ENCODE measurements around the gene NUBPL. TPM values are rescaled to one million over a fixed set of nuclear protein-coding genes. Genes with fewer than 3 reads are reported as not detected.

The NUBPL gene
- total RNA-seq, 2 experiments from 2014 or later, result 9.0 to 17.5 TPM

DNA sequence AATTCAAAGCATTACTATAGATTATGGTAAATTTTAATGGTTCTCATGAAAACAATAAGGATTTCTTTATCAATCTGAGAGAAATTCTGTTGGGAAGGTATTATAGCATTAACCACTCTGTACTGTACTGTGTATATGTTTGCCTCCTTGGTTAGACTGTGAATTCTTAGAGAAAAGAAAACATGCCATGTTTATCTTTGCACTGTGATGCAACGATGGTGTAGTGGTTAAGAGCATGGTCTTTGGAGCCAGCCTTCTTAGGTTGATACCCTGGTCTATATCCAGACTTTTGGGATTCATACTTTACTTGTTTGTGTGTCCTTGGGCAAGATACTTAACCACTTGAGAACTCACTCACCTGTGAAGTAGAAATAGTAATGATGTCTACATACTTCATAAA lies 32.2 kb upstream of the NUBPL start:
- CTCF ChIA-PET (ENCODE audit: unreplicated experiment), result no interaction called here
- POLR2A ChIA-PET, result interaction anchor here (0.6 to 0.7 kb wide), 2 partner anchors 13 to 166 kb away, joined by 4 to 5 read pairs; no protein-coding TSS in a partner anchor
- no peak for DNase-seq (ENCODE audit: low spot score)
- no peak overlapping the region for H3K4me2 ChIP-seq (ENCODE audit: low read length)
- H3K9me2 ChIP-seq (ENCODE audit: insufficient read depth, low read length), result no peaks in the 10 kb centered on the region
- H2AFZ ChIP-seq (ENCODE audit: low read length), result no peak overlapping the region
- H3K4me3 ChIP-seq (ENCODE audit: low read depth, low read length, poor library complexity, severe bottlenecking), result no peak overlapping the region
- intact Hi-C loops (cut with micrococcal nuclease; ENCODE audit: unreplicated experiment), result no loop called here
- H3K9me3 ChIP-seq (ENCODE audit: low read length), result no peaks in the 10 kb centered on the region
- BruUV-seq (replicated peaks), result no TSS peak
- no peak overlapping the region for H3K27ac ChIP-seq (ENCODE audit: low read depth, low read length, poor library complexity, severe bottlenecking)
- H3K79me2 ChIP-seq (ENCODE audit: insufficient read depth, low read depth, low read length), result no peaks in the 10 kb centered on the region
- no peaks in the 10 kb centered on the region for H3K36me3 ChIP-seq (ENCODE audit: insufficient read depth, low read length)
- TF ChIP-seq EZH2phosphoT487 (IDR thresholded peaks at IDR 0.05; ENCODE audit: borderline replicate concordance, low read depth, low read length), result no peak
- TF ChIP-seq, protein P1, sequence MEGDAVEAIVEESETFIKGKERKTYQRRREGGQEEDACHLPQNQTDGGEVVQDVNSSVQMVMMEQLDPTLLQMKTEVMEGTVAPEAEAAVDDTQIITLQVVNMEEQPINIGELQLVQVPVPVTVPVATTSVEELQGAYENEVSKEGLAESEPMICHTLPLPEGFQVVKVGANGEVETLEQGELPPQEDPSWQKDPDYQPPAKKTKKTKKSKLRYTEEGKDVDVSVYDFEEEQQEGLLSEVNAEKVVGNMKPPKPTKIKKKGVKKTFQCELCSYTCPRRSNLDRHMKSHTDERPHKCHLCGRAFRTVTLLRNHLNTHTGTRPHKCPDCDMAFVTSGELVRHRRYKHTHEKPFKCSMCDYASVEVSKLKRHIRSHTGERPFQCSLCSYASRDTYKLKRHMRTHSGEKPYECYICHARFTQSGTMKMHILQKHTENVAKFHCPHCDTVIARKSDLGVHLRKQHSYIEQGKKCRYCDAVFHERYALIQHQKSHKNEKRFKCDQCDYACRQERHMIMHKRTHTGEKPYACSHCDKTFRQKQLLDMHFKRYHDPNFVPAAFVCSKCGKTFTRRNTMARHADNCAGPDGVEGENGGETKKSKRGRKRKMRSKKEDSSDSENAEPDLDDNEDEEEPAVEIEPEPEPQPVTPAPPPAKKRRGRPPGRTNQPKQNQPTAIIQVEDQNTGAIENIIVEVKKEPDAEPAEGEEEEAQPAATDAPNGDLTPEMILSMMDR (conservative IDR thresholded peaks at IDR 0.05; ENCODE audit: low read length), result no peak
- no peaks in the 10 kb centered on the region for H3K4me1 ChIP-seq (ENCODE audit: insufficient read depth, low read length, poor library complexity, severe bottlenecking)
- H4K20me1 ChIP-seq (ENCODE audit: insufficient read depth, low read length), result no peaks in the 10 kb centered on the region

DNA sequence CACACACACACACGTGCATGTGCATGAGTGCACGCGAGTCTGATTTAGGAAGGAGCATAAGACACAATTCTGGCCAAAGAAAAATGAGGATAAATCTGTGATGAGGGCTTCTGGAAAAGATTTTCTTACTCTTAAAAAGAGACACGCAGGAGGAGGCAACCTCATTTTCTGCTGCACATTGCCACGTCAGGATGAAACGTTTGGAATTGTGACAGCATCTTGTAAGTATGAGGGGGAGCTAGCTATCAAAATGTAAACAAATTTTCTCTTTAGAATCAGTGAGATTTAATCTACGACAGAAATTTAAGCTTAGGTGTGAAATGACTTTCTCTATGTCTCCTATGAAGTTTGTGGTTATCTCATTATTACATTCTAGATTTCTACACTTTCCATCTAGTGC lies 31.1 kb upstream of the NUBPL start:
- ChIA-PET CTCF (ENCODE audit: unreplicated experiment) (no interaction called here), POLR2A (interaction anchor here (1.2 kb wide), 1 partner anchor 26 kb away, joined by 3 read pairs; no protein-coding TSS in a partner anchor)
- no peak overlapping the region for H2AFZ ChIP-seq (ENCODE audit: low read length)
- H4K20me1 ChIP-seq (ENCODE audit: insufficient read depth, low read length), result no peaks in the 10 kb centered on the region
- H3K9me3 ChIP-seq (ENCODE audit: low read length), result no peaks in the 10 kb centered on the region
- no peaks in the 10 kb centered on the region for H3K36me3 ChIP-seq (ENCODE audit: insufficient read depth, low read length)
- intact Hi-C loops (cut with micrococcal nuclease; ENCODE audit: unreplicated experiment), result no loop called here
- no peak for DNase-seq (ENCODE audit: low spot score)
- TF ChIP-seq EZH2phosphoT487 (IDR thresholded peaks at IDR 0.05; ENCODE audit: borderline replicate concordance, low read depth, low read length), result no peak
- TF ChIP-seq, protein P1 (conservative IDR thresholded peaks at IDR 0.05; ENCODE audit: low read length), result no peak
- BruUV-seq (replicated peaks), result no TSS peak
- H3K27ac ChIP-seq (ENCODE audit: low read depth, low read length, poor library complexity, severe bottlenecking), result no peak overlapping the region
- no peaks in the 10 kb centered on the region for H3K4me1 ChIP-seq (ENCODE audit: insufficient read depth, low read length, poor library complexity, severe bottlenecking)
- no peak overlapping the region for H3K4me2 ChIP-seq (ENCODE audit: low read length)
- H3K79me2 ChIP-seq (ENCODE audit: insufficient read depth, low read depth, low read length), result no peaks in the 10 kb centered on the region
- no peaks in the 10 kb centered on the region for H3K9me2 ChIP-seq (ENCODE audit: insufficient read depth, low read length)
- H3K4me3 ChIP-seq (ENCODE audit: low read depth, low read length, poor library complexity, severe bottlenecking), result no peak overlapping the region

DNA sequence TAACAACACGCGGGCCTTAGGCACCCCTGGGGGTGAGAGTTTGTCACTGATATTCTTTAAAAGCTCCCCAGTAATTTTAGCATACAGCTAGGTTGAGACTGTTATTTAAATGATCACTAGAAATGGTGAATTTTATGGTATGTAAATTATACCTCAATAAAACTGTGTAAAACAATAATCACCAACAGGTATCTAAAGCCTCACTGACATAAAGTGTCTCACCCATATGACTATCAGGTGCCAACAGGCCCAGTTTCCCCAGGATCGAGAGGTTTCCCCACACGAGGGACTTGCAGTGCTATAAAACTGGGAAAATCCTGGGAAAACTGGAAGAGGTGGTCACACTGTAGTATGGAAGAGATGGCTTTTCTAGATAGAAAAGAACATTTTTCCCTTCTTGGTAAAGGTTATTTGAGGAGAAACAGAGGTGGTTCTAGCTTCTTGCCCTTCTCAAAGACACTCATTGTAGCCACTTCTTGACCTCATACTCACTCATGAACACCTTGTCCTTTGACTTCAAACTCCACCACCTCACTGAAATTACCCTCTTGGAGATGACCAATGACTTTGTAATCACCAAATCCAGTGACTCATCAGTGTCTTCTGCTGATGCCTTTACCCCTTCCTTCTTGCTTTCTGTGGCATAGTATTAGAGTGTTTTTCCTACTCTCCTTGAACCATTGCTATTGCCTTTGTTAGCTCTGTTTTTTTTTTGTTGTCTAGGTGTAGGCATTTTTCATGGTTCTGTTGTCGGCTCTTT lies 24.8 kb upstream of the NUBPL start:
- Histone ChIP-seq H4K20me1 (ENCODE audit: insufficient read depth, low read length) (no peaks in the 10 kb centered on the region), H3K36me3 (ENCODE audit: insufficient read depth, low read length) (no peaks in the 10 kb centered on the region), H3K9me2 (ENCODE audit: insufficient read depth, low read length) (no peaks in the 10 kb centered on the region), H3K27ac (ENCODE audit: low read depth, low read length, poor library complexity, severe bottlenecking) (no peak overlapping the region), H3K4me2 (ENCODE audit: low read length) (no peak overlapping the region), H3K4me1 (ENCODE audit: insufficient read depth, low read length, poor library complexity, severe bottlenecking) (no peaks in the 10 kb centered on the region), H2AFZ (ENCODE audit: low read length) (no peak overlapping the region), H3K79me2 (ENCODE audit: insufficient read depth, low read depth, low read length) (no peaks in the 10 kb centered on the region), H3K4me3 (ENCODE audit: low read depth, low read length, poor library complexity, severe bottlenecking) (no peak overlapping the region), H3K9me3 (ENCODE audit: low read length) (no peaks in the 10 kb centered on the region)
- ChIA-PET POLR2A (interaction anchor here (0.6 kb wide), 1 partner anchor 26 kb away, joined by 3 read pairs; no protein-coding TSS in a partner anchor), CTCF (ENCODE audit: unreplicated experiment) (no interaction called here)
- intact Hi-C loops (cut with micrococcal nuclease; ENCODE audit: unreplicated experiment), result no loop called here
- TF ChIP-seq EZH2phosphoT487 (IDR thresholded peaks at IDR 0.05; ENCODE audit: borderline replicate concordance, low read depth, low read length), result no peak
- TF ChIP-seq, protein P1 (conservative IDR thresholded peaks at IDR 0.05; ENCODE audit: low read length), result no peak
- no peak for DNase-seq (ENCODE audit: low spot score)
- no TSS peak for BruUV-seq (replicated peaks)
